MM.1S (cell line): ENCODE measurements around the gene COBLL1.

Experiments used
- CTCF ChIP-seq: fragments of 300-600 bp; sonication (generic); IDR thresholded peaks from 2 replicates; pipeline ENCODE4 v1.5.1; 2016; ENCODE audit warnings: antibody characterized with exemption, low read length, mixed read lengths
- EZH2 ChIP-seq: fragments of 300-600 bp; sonication (generic); optimal IDR thresholded peaks from 2 replicates; pipeline ENCODE3; 2017; ENCODE audit warnings: low read depth, mild to moderate bottlenecking, antibody characterized with exemption, low read length, mixed read lengths

- TF ChIP-seq CTCF = no peak
- no peak for TF ChIP-seq EZH2
Observed at GRCh38 chr2:164644036-164644700, 197.5 kb downstream of the COBLL1 start.
